ENCODE data around the gene SCARB1. TPM values are rescaled to one million over a fixed set of nuclear protein-coding genes. Genes with fewer than 3 reads are reported as not detected.
A peak's percentile ranks its signal among the peaks of the same experiment; 100 is the strongest.

SCARB1 gene
- total RNA-seq, 1 experiment from 2014 or later = 31.3 TPM

GRCh38 chr12:124833693-124834122, 30.0 kb downstream of the SCARB1 start:
- Mint-ChIP-seq H3K4me1 (peaks cover 40 to 41% of the 10 kb centered on the region in 2 experiments), H3K27me3 (ENCODE audit: low read depth) (peaks cover 19% of the 10 kb centered on the region), H3K27ac (peak overlapping the region; percentile 52 to 65 (median 53); a peak in 2 of 7 replicates), H3K36me3 (ENCODE audit: insufficient read depth in 1 of 3, low read depth in 3 of 3) (peaks cover 0 to 14% (median 0%) of the 10 kb centered on the region in 3 experiments; a peak in 5 of 7 replicates), H3K9me3 (peaks cover 0 to 4% of the 10 kb centered on the region in 2 experiments; a peak in 1 of 5 replicates), H3K4me3 (peak overlapping the region in 1 of 2 experiments; percentile 56; a peak in 2 of 5 replicates)
- no peaks in the 10 kb centered on the region for H4K20me1 ChIP-seq (ENCODE audit: control insufficient read depth, insufficient read depth, insufficient read length)
- no peak overlapping the region for H3K18ac ChIP-seq (ENCODE audit: insufficient read length, low read depth, low read length)
- no peak overlapping the region for H3K14ac ChIP-seq (ENCODE audit: insufficient read depth, low read length)
- H3K27ac ChIP-seq (ENCODE audit: insufficient read length, low read depth, low read length) = no peak overlapping the region
- no CpG with 5 or more reads among the region's 18 CpGs for WGBS (ENCODE audit: extremely low coverage, insufficient read length, low lambda C conversion rate)
- H2BK15ac ChIP-seq (ENCODE audit: low read depth, low read length) = no peak overlapping the region
- no peaks in the 10 kb centered on the region for H3K23me2 ChIP-seq (ENCODE audit: insufficient read length, low read depth, low read length, poor library complexity, severe bottlenecking)
- no peak overlapping the region for H2BK120ac ChIP-seq (ENCODE audit: low read depth, low read length, poor library complexity, severe bottlenecking)
- no peak overlapping the region for H4K8ac ChIP-seq (replicated peaks; ENCODE audit: insufficient read length, low read depth, low read length)
- peaks cover 5% of the 10 kb centered on the region for H3K4me1 ChIP-seq (ENCODE audit: insufficient read depth, low read length)
- H2BK12ac ChIP-seq (ENCODE audit: insufficient read length, low read depth, low read length) = no peak overlapping the region
- no peak overlapping the region for H3K23ac ChIP-seq (ENCODE audit: insufficient read length, low read depth, low read length)
- peaks cover 3% of the 10 kb centered on the region for H3K79me1 ChIP-seq (ENCODE audit: insufficient read depth, low read depth, low read length, poor library complexity, severe bottlenecking)
- H3K56ac ChIP-seq (ENCODE audit: insufficient read length, low read depth, low read length) = no peak overlapping the region
- H2AK5ac ChIP-seq (ENCODE audit: insufficient read length, low read length) = no peak overlapping the region
- no peak overlapping the region for H3K4me2 ChIP-seq (ENCODE audit: insufficient read depth, insufficient read length, low read length)
- H2AFZ ChIP-seq (ENCODE audit: low read length) = no peak overlapping the region
- peak; percentile 19; the same call in 1 of the 3 replicates for TF ChIP-seq CTCF (conservative IDR thresholded peaks at IDR 0.05)
- H2BK5ac ChIP-seq (ENCODE audit: insufficient read length, low read length) = no peak overlapping the region
- H3K79me2 ChIP-seq (ENCODE audit: insufficient read depth, low read length) = peaks cover 2% of the 10 kb centered on the region; the same call in 1 of the 2 replicates
- H2BK20ac ChIP-seq (ENCODE audit: low read depth, low read length, poor library complexity, severe bottlenecking) = no peak overlapping the region
- no peaks in the 10 kb centered on the region for H3K27me3 ChIP-seq (ENCODE audit: insufficient read depth, low read length)
- H3T11ph ChIP-seq (ENCODE audit: low read length) = no peak overlapping the region
- no peak overlapping the region for H3K9ac ChIP-seq (ENCODE audit: extremely low read depth, insufficient read length, low read length)
- no peak overlapping the region for H4K5ac ChIP-seq (ENCODE audit: insufficient read length, low read depth, low read length)
- H3K9me3 ChIP-seq (ENCODE audit: control insufficient read depth, low read depth, low read length) = no peaks in the 10 kb centered on the region
- H4K91ac ChIP-seq (ENCODE audit: insufficient read length, low read depth, low read length) = no peak overlapping the region
- DNase-seq = peak; percentile 94
- no peak overlapping the region for H3K4ac ChIP-seq (ENCODE audit: low read depth, low read length)
